ENCODE results near the gene ZNF407.

GRCh38 chr18:74775239-74775638 is 177.6 kb downstream of the ZNF407 start:
- TF ChIP-seq CTCF (IDR thresholded peaks at IDR 0.05; ENCODE audit: low read length): no peak
- TF ChIP-seq EZH2 (optimal IDR thresholded peaks at IDR 0.05; ENCODE audit: low read depth, low read length): no peak

Data from MM.1S (cell line).